ENCODE data around the gene TMEM72. TPM values are rescaled to one million over a fixed set of nuclear protein-coding genes. Genes with fewer than 3 reads are reported as not detected.

TMEM72 gene
- not detected in 2 replicates for total RNA-seq

DNA sequence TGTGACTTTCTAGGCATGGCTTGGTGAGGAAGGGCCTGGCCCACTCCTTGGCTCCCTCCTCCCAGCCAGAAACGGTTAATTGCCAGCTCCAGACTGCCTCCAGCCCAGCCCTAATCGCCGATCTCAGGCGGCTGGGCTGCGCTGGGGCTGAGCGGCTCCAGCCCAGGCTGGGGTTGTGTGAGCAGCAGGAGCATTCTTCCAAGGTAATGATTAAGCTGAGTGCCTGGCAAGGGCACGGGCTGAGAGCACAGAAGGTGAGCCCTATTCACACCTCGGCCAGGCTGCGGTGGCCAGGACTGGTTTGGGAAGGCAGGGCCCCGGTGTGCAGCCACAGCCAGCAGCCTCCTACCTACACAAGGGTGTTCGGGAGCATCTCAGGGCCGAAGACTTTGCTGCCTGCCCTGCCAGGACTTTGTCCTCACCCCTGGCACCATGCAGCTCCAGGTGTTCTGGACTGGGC, at the start of gene TMEM72:
Gene TMEM72 (plus strand): TSS at position 257 of the 460 bp plus-strand sequence. CDS start 176 bp downstream, at position 433.
- TF ChIP-seq, protein P1, sequence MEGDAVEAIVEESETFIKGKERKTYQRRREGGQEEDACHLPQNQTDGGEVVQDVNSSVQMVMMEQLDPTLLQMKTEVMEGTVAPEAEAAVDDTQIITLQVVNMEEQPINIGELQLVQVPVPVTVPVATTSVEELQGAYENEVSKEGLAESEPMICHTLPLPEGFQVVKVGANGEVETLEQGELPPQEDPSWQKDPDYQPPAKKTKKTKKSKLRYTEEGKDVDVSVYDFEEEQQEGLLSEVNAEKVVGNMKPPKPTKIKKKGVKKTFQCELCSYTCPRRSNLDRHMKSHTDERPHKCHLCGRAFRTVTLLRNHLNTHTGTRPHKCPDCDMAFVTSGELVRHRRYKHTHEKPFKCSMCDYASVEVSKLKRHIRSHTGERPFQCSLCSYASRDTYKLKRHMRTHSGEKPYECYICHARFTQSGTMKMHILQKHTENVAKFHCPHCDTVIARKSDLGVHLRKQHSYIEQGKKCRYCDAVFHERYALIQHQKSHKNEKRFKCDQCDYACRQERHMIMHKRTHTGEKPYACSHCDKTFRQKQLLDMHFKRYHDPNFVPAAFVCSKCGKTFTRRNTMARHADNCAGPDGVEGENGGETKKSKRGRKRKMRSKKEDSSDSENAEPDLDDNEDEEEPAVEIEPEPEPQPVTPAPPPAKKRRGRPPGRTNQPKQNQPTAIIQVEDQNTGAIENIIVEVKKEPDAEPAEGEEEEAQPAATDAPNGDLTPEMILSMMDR (conservative IDR thresholded peaks at IDR 0.05; ENCODE audit: low read depth, low read length): no peak
- H3K4me3 ChIP-seq (ENCODE audit: low read depth, low read length): no peak within 1 kb of the TSS
- DNase-seq (ENCODE audit: low read depth): peak; percentile 47

DNA sequence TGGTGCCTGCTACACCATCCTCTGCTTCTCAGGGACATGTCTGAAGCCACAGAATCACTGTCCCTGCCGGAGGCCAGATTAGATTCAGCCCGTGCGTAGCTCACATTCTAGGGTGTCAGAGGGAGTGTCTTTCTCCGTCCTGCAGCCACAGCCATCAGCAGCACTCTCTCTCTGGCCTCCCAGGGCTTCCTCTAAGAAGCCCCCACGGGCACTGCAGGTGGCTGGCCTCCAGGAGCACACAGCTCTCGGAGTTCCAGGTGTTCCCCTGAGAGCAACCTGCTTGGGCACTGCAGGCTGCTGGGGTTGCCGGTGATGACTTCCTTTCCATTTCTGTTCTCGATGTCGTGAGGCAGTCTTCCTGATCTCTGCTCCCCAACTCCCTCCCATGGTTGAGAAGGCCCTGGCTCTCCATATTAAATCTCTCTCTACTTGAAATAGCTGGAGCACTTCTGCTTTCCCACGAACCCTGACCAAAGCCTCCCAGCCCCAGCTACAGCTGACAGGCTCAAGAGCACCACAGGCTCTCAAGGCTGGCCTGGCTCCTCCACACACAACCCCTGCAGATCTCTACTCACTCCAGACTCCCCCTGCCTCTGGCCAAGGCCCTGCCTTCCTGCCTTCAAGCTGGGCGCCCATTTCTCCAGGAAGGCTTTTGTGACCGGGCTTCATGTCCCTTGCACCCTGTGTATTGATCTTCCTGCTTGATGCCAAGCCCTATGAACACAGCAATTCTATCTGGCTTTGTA, 49.0 kb upstream of the TMEM72 start:
- H3K4me3 ChIP-seq (ENCODE audit: low read depth, low read length): no peak overlapping the region
- TF ChIP-seq, protein P1 (conservative IDR thresholded peaks at IDR 0.05; ENCODE audit: low read depth, low read length): no peak
- no peak for DNase-seq (ENCODE audit: low read depth)

DNA sequence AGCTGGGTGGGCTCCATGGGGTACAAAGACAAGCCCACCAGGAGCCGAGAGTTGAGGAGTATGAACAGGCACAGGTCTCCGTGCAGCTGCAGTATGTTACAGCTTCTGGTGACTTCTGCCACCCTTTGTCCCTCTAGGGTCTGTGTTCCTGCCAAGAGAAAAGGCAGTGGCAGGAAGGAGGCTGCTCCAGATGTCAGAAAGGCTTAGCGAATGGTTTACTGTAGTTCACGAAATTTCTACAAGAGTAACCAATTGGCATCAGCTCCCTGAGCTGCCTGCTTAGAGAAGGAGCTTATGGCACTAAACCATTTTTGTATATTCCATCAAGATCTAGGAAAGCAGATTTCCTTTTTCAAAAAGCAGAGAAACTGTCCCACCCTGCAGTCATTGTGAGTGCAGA, 48.2 kb upstream of the TMEM72 start:
- TF ChIP-seq, protein P1 (conservative IDR thresholded peaks at IDR 0.05; ENCODE audit: low read depth, low read length): no peak
- no peak for DNase-seq (ENCODE audit: low read depth)

DNA sequence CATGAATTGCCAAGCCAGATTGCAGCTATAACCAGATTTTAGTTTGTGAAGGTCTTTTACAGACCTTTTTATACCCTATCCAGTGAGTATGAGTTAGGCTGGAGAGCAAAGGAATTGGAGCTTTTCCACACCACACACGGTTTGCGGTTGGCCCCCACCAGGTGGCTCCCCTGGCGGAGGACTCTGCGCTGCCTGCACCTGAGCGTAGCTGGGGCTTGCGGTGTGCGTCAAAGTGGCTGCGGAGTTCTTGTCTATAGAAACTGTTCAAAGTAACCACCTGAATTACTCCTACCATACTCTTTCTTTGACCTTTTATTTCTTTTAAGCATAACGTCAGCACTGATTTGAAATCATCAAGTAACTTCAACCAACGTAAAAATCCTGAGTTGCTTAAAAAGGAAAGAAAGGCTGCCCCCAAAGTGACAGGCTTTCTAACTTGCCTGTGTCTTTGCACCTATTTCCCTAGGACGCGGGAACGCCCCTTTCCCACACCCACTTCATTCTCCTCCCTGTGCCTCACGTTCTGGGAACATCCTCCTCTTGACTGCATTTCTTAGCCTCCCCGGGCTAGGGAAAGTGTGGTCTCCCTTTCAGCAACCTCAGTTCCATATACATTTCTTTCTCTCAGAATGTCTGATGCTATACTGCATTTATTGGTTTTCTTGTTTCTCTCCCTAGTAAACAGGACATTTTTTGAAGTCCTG, 47.6 kb upstream of the TMEM72 start:
- H3K4me3 ChIP-seq (ENCODE audit: low read depth, low read length): no peak overlapping the region
- TF ChIP-seq, protein P1 (conservative IDR thresholded peaks at IDR 0.05; ENCODE audit: low read depth, low read length): no peak
- no peak for DNase-seq (ENCODE audit: low read depth)

More for the DNA sequence above, 48.2 kb upstream of the TMEM72 start:
- H3K4me3 ChIP-seq (ENCODE audit: low read depth, low read length): no peak overlapping the region

DNA sequence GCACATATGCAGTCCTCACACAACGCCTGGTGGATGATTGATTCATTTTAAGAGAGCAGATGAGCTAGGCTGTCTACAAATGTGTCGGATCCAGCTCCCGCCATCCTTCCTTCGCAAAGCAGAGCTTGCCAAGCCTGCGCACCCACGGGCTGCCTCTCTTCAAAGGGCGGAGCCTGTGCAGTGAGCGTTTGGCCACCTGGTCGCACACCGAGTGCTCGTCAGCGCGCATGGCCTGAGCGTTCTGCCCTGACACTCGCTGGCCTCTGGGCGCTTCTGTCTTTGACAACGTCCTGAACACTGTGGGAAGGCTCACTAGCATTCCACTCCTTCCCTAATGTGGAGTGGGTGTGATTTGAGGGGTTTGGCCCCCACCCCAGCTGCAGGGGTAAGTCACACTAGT, 47.1 kb upstream of the TMEM72 start:
- DNase-seq (ENCODE audit: low read depth): no peak
- peak overlapping the region; percentile 61 for H3K4me3 ChIP-seq (ENCODE audit: low read depth, low read length)
- TF ChIP-seq, protein P1 (conservative IDR thresholded peaks at IDR 0.05; ENCODE audit: low read depth, low read length): no peak

DNA sequence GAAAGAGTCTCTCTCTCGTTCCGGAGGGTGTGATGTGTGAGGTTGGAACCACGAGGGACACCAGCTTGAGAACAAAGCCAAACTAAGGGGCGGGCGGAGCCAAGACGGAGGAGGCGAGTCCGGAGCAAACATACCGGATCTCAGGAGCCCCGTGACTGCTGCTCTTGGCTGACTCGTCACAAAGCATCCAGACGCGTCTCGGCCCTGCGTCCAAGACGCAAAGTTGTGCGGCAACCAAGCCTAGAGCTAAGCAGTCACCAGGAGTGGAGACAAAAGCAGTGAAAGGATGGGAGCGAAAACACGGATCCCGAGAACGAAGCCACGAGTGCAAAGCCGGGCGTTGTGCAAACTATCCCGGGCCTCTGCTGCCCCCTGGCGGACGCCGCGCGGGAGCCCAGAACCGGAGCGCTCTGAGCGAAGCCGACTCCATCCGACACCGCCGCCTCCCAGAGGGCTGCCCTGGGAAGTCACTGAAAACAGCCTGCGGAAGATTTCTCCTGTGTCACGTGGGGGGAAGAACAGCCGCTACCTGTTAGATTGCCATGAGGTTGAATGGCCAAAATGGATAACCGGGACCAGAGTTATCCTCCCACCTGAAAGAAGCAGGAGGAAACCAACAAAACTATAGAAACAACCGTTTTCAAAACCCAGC, 46.4 kb upstream of the TMEM72 start:
- peak overlapping the region; percentile 61 for H3K4me3 ChIP-seq (ENCODE audit: low read depth, low read length)
- peak; percentile 13 for DNase-seq (ENCODE audit: low read depth)
- TF ChIP-seq, protein P1 (conservative IDR thresholded peaks at IDR 0.05; ENCODE audit: low read depth, low read length): peak; percentile 97
